Ovary (tissue), 9 donors: ENCODE measurements around the gene MBP. TPM values are rescaled to one million over a fixed set of nuclear protein-coding genes. Genes with fewer than 3 reads are reported as not detected.

ENCODE experiments used
- DNase-seq, 5 donors: peaks; one replicate each; pipeline ENCODE4 v3.0.0-alpha.2; 2019 to 2020
- H3K27ac ChIP-seq, 2 donors: fragments of 200-600 bp; one replicate each; pipeline versions ENCODE4 v1.5.1 to v1.8.0; 2019 to 2022
- H3K27me3 ChIP-seq: fragments of 200-600 bp; one replicate; pipeline ENCODE4 v1.8.0; 2022
- H3K36me3 ChIP-seq: fragments of 200-600 bp; sonication (generic); one replicate; pipeline ENCODE4 v1.5.1; 2019
- H3K4me1 ChIP-seq: one replicate; pipeline ENCODE4 v1.8.1; 2013; ENCODE audit warnings: mild to moderate bottlenecking, moderate library complexity; ENCODE audit not compliant: insufficient read depth
- H3K4me3 ChIP-seq: fragments of 200-600 bp; sonication (generic); one replicate; pipeline ENCODE4 v1.5.1; 2017
- H3K9me3 ChIP-seq, 2 donors: fragments of 200-600 bp in 1 of 2; sonication (generic) in 1 of 2; one replicate each; pipeline versions ENCODE4 v1.5.1 to v1.8.1; 2013 to 2019; ENCODE audit warnings: mild to moderate bottlenecking in 1 of 2, moderate library complexity in 1 of 2
- EP300 ChIP-seq: sonication (generic); formaldehyde crosslinking; IDR thresholded peaks from one replicate; pipeline ENCODE4 v1.6.1; 2017; ENCODE audit warnings: antibody characterized with exemption
- POLR2A ChIP-seq: fragments of 450-650 bp; IDR thresholded peaks from one replicate; pipeline ENCODE4 v1.6.1; 2017; ENCODE audit warnings: antibody characterized with exemption, mild to moderate bottlenecking, moderate library complexity
- WGBS, 3 donors: extraction: QIAGEN DNeasy Blood & Tissue Kit in 1 of 3; methylation state at CpG; one replicate each; pipeline versions ENCODE4 v1.1.5 to v1.1.7; 2013 to 2017; 5-methylcytosine and 5-hydroxymethylcytosine counted together
- intact Hi-C, 4 donors: fragments of 100-400 bp; cut with DNase I; formaldehyde crosslinking; loops; one replicate each; pipeline versions ENCODE4 v1.11.0 to v1.15.1; 2022 to 2023
- polyA plus RNA-seq, 2 donors: library from polyadenylated mRNA; stranded (reverse); fragments of 200-250 nt in 1 of 2; fragments of 350-450 nt in 1 of 2; fragmentation: Illumina TruSeq in 1 of 2; extraction: RNeasy Lipid Tissue Mini Kit (QIAGEN cat#74804) in 1 of 2; gene quantifications; one replicate each; pipeline ENCODE4 v1.2.3, GENCODE V29; 2013 to 2014
- total RNA-seq, 7 donors: library from RNA; depleted of rRNA in 2 of 7; stranded (reverse); fragments of >200 nt in 2 of 7; fragmentation: NEBNext Ultra II Directional in 3 of 7; extraction: Animal tissue kit (Norgen Biotek cat#: 25700) in 3 of 7; gene quantifications; one replicate each; pipeline versions ENCODE4 v1.1.0 to v1.2.4, GENCODE V29; 2016 to 2023
- TF ChIP-seq, protein P1 (sequence below), 3 donors: fragments of 450-650 bp in 2 of 3; fragments of 200-600 bp in 1 of 3; IDR thresholded peaks; one replicate each; pipeline versions ENCODE4 v1.5.1 to v1.8.0; 2016 to 2022; ENCODE audit warnings: antibody characterized with exemption in 3 of 3, mild to moderate bottlenecking in 1 of 3
- donor health status: DM: no; HTN: no; CAD: no; lungs with moderate emphysema.
- donor health status: DM: no; HTN: no; CAD: no.
- donor health status: Bipolar disorder and iron deficiency.
- donor health status: DM: yes; HTN: yes; CAD: no.
- donor health status: DM: no; HTN: no; CAD: no.
- donor health status: DM: yes; HTN: yes; CAD: no.

The MBP gene
- total and polyA plus RNA-seq, 9 donors = 7.1 to 38.2 (median 23.2) TPM

DNA sequence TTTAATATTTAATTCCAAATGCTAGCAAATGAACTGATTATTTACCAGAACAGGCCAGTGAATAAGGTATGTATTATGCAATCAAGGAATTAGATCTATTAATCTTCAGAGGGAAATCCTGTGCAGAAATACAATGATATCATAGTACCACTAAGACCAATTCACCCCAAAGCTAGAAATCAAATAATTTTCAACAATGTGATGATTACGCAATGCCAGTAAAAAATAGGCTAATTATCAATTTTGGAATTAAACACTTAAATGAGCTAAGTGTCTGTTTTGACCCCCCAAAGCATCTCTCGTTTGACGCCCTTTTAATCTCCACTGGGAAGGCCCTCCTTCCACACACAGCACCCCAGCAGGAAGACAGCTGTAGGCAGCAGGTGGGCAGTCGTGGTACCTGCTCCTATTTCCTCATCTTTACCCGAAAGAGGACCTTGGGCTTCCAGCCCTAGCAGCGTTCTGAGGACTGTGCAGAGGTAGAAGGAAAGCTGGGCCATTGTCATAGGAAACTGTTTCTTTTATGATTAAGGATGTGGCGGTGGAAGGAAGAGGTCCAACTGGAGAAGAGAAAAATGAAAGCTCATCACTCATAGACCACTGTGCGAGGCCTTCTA, 84.7 kb downstream of the MBP start:
- Histone ChIP-seq H3K4me1 (no peaks in the 10 kb centered on the region), H3K36me3 (no peaks in the 10 kb centered on the region), H3K27me3 (no peaks in the 10 kb centered on the region), H3K9me3 (no peaks in the 10 kb centered on the region), H3K27ac (no peak overlapping the region), H3K4me3 (no peak overlapping the region)
- WGBS, 3 donors = 81 to 94% (median 82%) methylated on average over 8 of the region's 8 CpGs
- intact Hi-C loops = no loop called here
- DNase-seq = no peak
- TF ChIP-seq EP300 (no peak), POLR2A (no peak)
- TF ChIP-seq, protein P1, sequence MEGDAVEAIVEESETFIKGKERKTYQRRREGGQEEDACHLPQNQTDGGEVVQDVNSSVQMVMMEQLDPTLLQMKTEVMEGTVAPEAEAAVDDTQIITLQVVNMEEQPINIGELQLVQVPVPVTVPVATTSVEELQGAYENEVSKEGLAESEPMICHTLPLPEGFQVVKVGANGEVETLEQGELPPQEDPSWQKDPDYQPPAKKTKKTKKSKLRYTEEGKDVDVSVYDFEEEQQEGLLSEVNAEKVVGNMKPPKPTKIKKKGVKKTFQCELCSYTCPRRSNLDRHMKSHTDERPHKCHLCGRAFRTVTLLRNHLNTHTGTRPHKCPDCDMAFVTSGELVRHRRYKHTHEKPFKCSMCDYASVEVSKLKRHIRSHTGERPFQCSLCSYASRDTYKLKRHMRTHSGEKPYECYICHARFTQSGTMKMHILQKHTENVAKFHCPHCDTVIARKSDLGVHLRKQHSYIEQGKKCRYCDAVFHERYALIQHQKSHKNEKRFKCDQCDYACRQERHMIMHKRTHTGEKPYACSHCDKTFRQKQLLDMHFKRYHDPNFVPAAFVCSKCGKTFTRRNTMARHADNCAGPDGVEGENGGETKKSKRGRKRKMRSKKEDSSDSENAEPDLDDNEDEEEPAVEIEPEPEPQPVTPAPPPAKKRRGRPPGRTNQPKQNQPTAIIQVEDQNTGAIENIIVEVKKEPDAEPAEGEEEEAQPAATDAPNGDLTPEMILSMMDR (IDR thresholded peaks at IDR 0.05) = no peak

DNA sequence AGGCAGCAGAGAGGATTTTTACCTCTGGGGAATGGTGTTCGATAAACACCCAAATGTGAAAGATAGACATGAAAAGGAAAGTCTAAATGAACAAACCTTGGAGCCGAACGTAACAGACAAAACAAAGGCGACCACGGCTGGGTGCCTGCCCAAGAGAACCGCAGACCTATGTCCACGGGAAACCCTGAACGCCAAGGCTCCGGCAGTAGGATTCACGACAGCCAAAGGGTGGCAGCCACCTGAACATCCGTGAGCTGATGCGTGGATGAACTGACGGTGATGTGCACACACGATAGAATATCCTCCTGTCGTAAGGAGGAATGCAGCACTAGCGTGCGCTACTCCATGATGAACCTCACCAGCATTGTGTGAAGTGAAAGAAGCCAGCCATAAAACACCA, 85.6 kb downstream of the MBP start:
- Histone ChIP-seq H3K27ac (no peak overlapping the region), H3K4me1 (no peaks in the 10 kb centered on the region), H3K36me3 (no peaks in the 10 kb centered on the region), H3K9me3 (no peaks in the 10 kb centered on the region), H3K27me3 (no peaks in the 10 kb centered on the region), H3K4me3 (no peak overlapping the region)
- intact Hi-C loops = no loop called here
- no peak for DNase-seq
- WGBS, 3 donors = 93 to 94% (median 94%) methylated on average over 17 of the region's 17 CpGs
- TF ChIP-seq POLR2A (no peak), EP300 (no peak)
- TF ChIP-seq, protein P1 (IDR thresholded peaks at IDR 0.05) = no peak

DNA sequence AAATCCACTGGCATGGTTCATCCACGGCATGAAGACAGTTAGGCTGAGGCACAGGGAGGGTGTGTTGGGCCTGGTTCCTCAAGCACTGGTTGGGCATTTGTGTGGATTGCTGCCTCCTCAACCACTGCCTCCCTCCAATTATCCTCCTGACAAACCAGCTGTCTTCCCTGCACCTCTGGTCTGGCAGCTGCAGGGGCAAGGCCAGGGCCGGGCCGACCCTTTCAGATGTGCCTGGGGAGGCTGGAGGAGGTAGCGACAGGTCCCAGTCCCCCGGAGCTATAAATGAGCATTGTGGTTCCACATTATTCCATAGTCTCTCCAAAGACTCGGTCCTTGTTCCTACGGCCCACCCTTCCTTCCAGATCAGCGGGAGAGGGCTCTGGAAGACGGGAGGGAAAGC, 86.2 kb downstream of the MBP start:
- Histone ChIP-seq H3K4me1 (no peaks in the 10 kb centered on the region), H3K9me3 (no peaks in the 10 kb centered on the region), H3K27ac (no peak overlapping the region), H3K36me3 (no peaks in the 10 kb centered on the region), H3K4me3 (no peak overlapping the region), H3K27me3 (no peaks in the 10 kb centered on the region)
- intact Hi-C loops = no loop called here
- WGBS, 3 donors = 69 to 71% (median 70%) methylated on average over 9 of the region's 9 CpGs
- TF ChIP-seq EP300 (no peak), POLR2A (no peak)
- TF ChIP-seq, protein P1 (IDR thresholded peaks at IDR 0.05) = no peak
- DNase-seq = no peak

DNA sequence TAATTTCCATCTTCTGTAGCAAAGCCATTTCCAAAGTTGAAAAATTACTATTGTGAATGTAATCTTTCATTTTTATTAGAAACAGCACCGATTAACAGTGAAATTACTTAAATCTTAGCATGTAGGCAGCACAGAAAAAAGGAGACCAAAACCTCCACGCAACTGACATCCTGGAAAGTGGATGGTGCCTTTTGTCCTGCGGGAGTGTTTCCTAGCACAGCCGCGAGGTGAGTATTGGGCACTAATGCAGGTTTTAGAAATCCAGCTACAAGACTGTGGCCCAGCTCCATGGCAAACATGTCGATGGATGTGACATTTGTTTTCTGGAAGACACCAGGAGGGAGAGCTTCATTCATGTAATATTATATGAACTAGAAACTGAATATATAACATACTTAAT, 86.9 kb downstream of the MBP start:
- Histone ChIP-seq H3K27ac (no peak overlapping the region), H3K4me3 (no peak overlapping the region), H3K4me1 (no peaks in the 10 kb centered on the region), H3K36me3 (no peaks in the 10 kb centered on the region), H3K27me3 (no peaks in the 10 kb centered on the region), H3K9me3 (no peaks in the 10 kb centered on the region)
- 84 to 88% (median 85%) methylated on average over 6 of the region's 6 CpGs for WGBS, 3 donors
- no peak for TF ChIP-seq EP300
- TF ChIP-seq, protein P1 (IDR thresholded peaks at IDR 0.05) = no peak
- TF ChIP-seq POLR2A = no peak
- intact Hi-C loops = no loop called here
- DNase-seq = no peak
